HepG2 (cell line): Measurements from ENCODE around the gene ARHGAP12. TPM values are rescaled to one million over a fixed set of nuclear protein-coding genes. Genes with fewer than 3 reads are reported as not detected.
A peak's percentile ranks its signal among the peaks of the same experiment; 100 is the strongest.

Experiments
- CBX1 ChIP-seq: IDR thresholded peaks from one replicate; pipeline ENCODE4 v1.6.1; 2016; ENCODE audit warnings: antibody characterized with exemption, low read depth
- CHD4 ChIP-seq: fragments of 200-600 bp; sonication (generic); IDR thresholded peaks from 2 replicates; pipeline ENCODE4 v1.7.0; 2017; ENCODE audit warnings: mild to moderate bottlenecking, low read length, borderline replicate concordance
- HMG20A ChIP-seq: IDR thresholded peaks from 2 replicates; pipeline ENCODE4 v1.6.1; 2016; ENCODE audit warnings: borderline replicate concordance
- KMT2A ChIP-seq: sonication (generic); formaldehyde crosslinking; IDR thresholded peaks from 2 replicates; pipeline ENCODE4 v1.4.0; 2020; ENCODE audit warnings: missing genetic modification reagents
- MAZ ChIP-seq, 2 experiments: sonication (generic) in 1 of 2; formaldehyde crosslinking in 1 of 2; IDR thresholded peaks; 2 replicates each; pipeline versions ENCODE4 v1.5.0 to v1.6.1; 2012 to 2020; ENCODE audit warnings: low read depth in 2 of 2, mild to moderate bottlenecking in 2 of 2, borderline replicate concordance in 1 of 2, improper control_type of control experiment in 1 of 2, low read length in 1 of 2, missing genetic modification reagents in 1 of 2, moderate library complexity in 1 of 2
- NFYC ChIP-seq: IDR thresholded peaks from 2 replicates; pipeline ENCODE4 v1.6.1; 2016; ENCODE audit warnings: missing genetic modification reagents, missing compliant biosample characterization
- NRL ChIP-seq: sonication (generic); formaldehyde crosslinking; IDR thresholded peaks from 2 replicates; pipeline ENCODE4 v1.5.0; 2020; ENCODE audit warnings: missing genetic modification reagents, mild to moderate bottlenecking, moderate library complexity, borderline replicate concordance
- POLR2G ChIP-seq: fragments of 200-400 bp; formaldehyde crosslinking; IDR thresholded peaks from 2 replicates; pipeline ENCODE4 v1.6.1; 2018; ENCODE audit warnings: mild to moderate bottlenecking, low read depth, low read length, moderate library complexity
- SAP130 ChIP-seq: IDR thresholded peaks from 2 replicates; pipeline ENCODE4 v1.6.1; 2016; ENCODE audit warnings: low read depth
- SOX6 ChIP-seq, 2 experiments: fragments of 450-650 bp in 1 of 2; sonication (generic) in 1 of 2; formaldehyde crosslinking in 1 of 2; IDR thresholded peaks; 2 replicates each; pipeline versions ENCODE4 v1.4.0 to v1.6.1; 2017 to 2020; ENCODE audit warnings: antibody characterized with exemption in 1 of 2, mild to moderate bottlenecking in 1 of 2, missing genetic modification reagents in 1 of 2
- ZBTB7A ChIP-seq: sonication (generic); formaldehyde crosslinking; IDR thresholded peaks from 2 replicates; pipeline ENCODE4 v1.8.0; 2022; ENCODE audit warnings: mild to moderate bottlenecking, missing genetic modification reagents
- ZFY ChIP-seq: sonication (generic); formaldehyde crosslinking; IDR thresholded peaks from 2 replicates; pipeline ENCODE4 v1.4.0; 2020; ENCODE audit warnings: missing genetic modification reagents
- ZNF235 ChIP-seq: sonication (generic); formaldehyde crosslinking; IDR thresholded peaks from 2 replicates; pipeline ENCODE4 v1.8.1; 2023; ENCODE audit warnings: mild to moderate bottlenecking, missing genetic modification reagents, borderline replicate concordance
- ZNF329 ChIP-seq: sonication (generic); formaldehyde crosslinking; IDR thresholded peaks from 2 replicates; pipeline ENCODE4 v1.9.0; 2021; ENCODE audit warnings: low read depth, mild to moderate bottlenecking, missing genetic modification reagents
- ZNF577 ChIP-seq: sonication (generic); formaldehyde crosslinking; IDR thresholded peaks from 2 replicates; pipeline ENCODE4 v1.4.0; 2020; ENCODE audit warnings: mild to moderate bottlenecking, low read depth, missing genetic modification reagents, borderline replicate concordance
- ZNF788 ChIP-seq: sonication (generic); formaldehyde crosslinking; IDR thresholded peaks from 2 replicates; pipeline ENCODE4 v1.5.0; 2020; ENCODE audit warnings: mild to moderate bottlenecking, missing genetic modification reagents, borderline replicate concordance
- ZSCAN25 ChIP-seq: sonication (generic); formaldehyde crosslinking; IDR thresholded peaks from 2 replicates; pipeline ENCODE4 v1.8.0; 2022; ENCODE audit warnings: mild to moderate bottlenecking, missing genetic modification reagents
- polyA plus RNA-seq, 8 experiments: library from polyadenylated mRNA; depleted of rRNA in 3 of 8; stranded (reverse) in 7 of 8; unstranded in 1 of 8; fragments of >200 nt; fragmentation: Illumina TruSeq in 4 of 8; extraction: Trizol in 4 of 8; gene quantifications; 2 replicates each; pipeline versions ENCODE4 v1.2.1 to v1.2.3, GENCODE V29; 2011 to 2016; ENCODE audit warnings: low read depth in 4 of 8, missing spikeins in 1 of 8, mixed read lengths in 1 of 8; ENCODE audit not compliant: insufficient read depth in 1 of 8
- total RNA-seq, 5 experiments: library from RNA; depleted of rRNA; stranded (reverse); fragments of >200 nt; fragmentation: Illumina TruSeq; extraction: Trizol; gene quantifications; 2 replicates each; pipeline ENCODE4 v1.2.3, GENCODE V29; 2016; ENCODE audit warnings: low read depth in 1 of 5
- TF ChIP-seq, protein P1 (sequence below): sonication (generic); formaldehyde crosslinking; IDR thresholded peaks from 2 replicates; pipeline ENCODE4 v1.8.1; 2023; ENCODE audit warnings: missing genetic modification reagents, mild to moderate bottlenecking, borderline replicate concordance
- TF ChIP-seq, protein P2 (sequence below): sonication (generic); formaldehyde crosslinking; IDR thresholded peaks from 2 replicates; pipeline ENCODE4 v1.4.0; 2020; ENCODE audit warnings: missing genetic modification reagents, low read depth, mild to moderate bottlenecking, borderline replicate concordance
- TF ChIP-seq, protein P3 (sequence below): sonication (generic); formaldehyde crosslinking; IDR thresholded peaks from 2 replicates; pipeline ENCODE4 v1.5.1; 2020; ENCODE audit warnings: mild to moderate bottlenecking, missing genetic modification reagents, moderate library complexity
- TF ChIP-seq, protein P4 (sequence below): sonication (generic); formaldehyde crosslinking; IDR thresholded peaks from 2 replicates; pipeline ENCODE4 v1.4.0; 2020; ENCODE audit warnings: missing genetic modification reagents

Gene ARHGAP12
- total and polyA plus RNA-seq, 2 of the 13 experiments (the other 11 are each of a cell fraction or from before 2014, with no cell fraction given), result 25.0 to 54.6 TPM

DNA sequence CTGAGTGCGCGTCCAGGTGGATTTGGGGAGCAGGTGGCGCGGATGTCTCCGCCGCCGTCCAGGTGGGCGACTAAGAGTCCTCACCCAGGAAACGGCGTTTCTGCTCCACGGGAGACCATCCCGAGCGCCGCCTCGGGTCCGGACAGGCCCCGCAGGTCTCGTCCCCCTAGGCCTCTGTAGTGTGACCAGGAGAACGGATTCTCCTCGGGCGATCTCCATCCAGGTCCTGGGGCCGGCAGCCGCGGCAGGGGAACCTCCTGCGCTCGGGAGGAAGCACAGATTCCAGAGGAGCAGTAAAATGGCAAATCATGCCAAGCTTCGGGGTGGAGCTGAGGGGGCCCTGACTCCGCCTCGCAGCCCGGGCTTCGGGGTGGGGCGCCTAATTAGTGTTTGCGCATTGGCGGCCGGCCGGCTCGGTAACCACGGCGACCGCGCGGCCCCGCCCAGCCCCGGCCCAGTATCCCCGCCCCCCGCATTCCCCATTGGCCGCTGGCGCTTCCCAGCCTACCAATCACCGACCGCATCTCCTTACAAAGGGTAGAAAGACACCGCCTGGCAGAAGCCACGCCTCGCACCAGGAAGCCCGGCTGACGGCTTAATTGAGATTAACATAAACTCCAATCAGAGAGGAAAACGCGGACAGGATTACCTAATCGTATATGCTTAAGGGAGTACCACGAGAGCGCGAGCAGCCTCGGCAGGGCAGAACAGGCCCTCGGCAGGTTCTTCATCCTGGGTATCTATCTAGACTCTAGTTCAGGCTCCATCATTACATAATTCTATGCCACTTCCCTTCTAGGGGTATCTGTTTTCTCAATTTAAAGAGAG lies 168.6 kb downstream of the ARHGAP12 start (continued):
- TF ChIP-seq ZNF577 (CRISPR knock-in tag) (no peak), MAZ (IDR thresholded peaks at IDR 0.05; ENCODE audit: borderline replicate concordance, low read depth, low read length) (no peak), MAZ (CRISPR knock-in tag; IDR thresholded peaks at IDR 0.05; ENCODE audit: low read depth) (peak; percentile 47; the same call in 1 of the 2 replicates), ZBTB7A (CRISPR knock-in tag) (no peak), CHD4 (no peak), ZSCAN25 (CRISPR knock-in tag) (no peak), ZNF235 (CRISPR knock-in tag) (no peak), NRL (peak; percentile 71; the same call in 1 of the 2 replicates), SOX6 (IDR thresholded peaks at IDR 0.05) (no peak), SOX6 (CRISPR knock-in tag; IDR thresholded peaks at IDR 0.05) (peak; percentile 34; the same call in 1 of the 2 replicates), SAP130 (CRISPR knock-in tag) (peak; percentile 77), CBX1 (no peak), ZNF329 (CRISPR knock-in tag) (0 out of 2 replicates have a peak, but pooled peaks have one; percentile 28), KMT2A (CRISPR knock-in tag) (no peak), POLR2G (peak; percentile 69), ZFY (peak; percentile 66), NFYC (CRISPR knock-in tag) (peak; percentile 79), HMG20A (no peak), ZNF788 (CRISPR knock-in tag) (peak; percentile 36; the same call in 1 of the 2 replicates)
- TF ChIP-seq, protein P1, sequence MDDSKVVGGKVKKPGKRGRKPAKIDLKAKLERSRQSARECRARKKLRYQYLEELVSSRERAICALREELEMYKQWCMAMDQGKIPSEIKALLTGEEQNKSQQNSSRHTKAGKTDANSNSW, result no peak
- TF ChIP-seq, protein P2, sequence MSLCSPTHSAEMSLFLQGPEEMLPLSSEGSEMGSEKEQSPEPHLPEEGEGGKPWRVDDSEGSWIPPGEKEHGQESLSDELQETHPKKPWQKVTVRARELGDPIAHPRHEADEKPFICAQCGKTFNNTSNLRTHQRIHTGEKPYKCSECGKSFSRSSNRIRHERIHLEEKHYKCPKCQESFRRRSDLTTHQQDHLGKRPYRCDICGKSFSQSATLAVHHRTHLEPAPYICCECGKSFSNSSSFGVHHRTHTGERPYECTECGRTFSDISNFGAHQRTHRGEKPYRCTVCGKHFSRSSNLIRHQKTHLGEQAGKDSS (CRISPR knock-in tag), result no peak
- TF ChIP-seq, protein P3, sequence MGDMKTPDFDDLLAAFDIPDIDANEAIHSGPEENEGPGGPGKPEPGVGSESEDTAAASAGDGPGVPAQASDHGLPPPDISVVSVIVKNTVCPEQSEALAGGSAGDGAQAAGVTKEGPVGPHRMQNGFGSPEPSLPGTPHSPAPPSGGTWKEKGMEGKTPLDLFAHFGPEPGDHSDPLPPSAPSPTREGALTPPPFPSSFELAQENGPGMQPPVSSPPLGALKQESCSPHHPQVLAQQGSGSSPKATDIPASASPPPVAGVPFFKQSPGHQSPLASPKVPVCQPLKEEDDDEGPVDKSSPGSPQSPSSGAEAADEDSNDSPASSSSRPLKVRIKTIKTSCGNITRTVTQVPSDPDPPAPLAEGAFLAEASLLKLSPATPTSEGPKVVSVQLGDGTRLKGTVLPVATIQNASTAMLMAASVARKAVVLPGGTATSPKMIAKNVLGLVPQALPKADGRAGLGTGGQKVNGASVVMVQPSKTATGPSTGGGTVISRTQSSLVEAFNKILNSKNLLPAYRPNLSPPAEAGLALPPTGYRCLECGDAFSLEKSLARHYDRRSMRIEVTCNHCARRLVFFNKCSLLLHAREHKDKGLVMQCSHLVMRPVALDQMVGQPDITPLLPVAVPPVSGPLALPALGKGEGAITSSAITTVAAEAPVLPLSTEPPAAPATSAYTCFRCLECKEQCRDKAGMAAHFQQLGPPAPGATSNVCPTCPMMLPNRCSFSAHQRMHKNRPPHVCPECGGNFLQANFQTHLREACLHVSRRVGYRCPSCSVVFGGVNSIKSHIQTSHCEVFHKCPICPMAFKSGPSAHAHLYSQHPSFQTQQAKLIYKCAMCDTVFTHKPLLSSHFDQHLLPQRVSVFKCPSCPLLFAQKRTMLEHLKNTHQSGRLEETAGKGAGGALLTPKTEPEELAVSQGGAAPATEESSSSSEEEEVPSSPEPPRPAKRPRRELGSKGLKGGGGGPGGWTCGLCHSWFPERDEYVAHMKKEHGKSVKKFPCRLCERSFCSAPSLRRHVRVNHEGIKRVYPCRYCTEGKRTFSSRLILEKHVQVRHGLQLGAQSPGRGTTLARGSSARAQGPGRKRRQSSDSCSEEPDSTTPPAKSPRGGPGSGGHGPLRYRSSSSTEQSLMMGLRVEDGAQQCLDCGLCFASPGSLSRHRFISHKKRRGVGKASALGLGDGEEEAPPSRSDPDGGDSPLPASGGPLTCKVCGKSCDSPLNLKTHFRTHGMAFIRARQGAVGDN, result peak; percentile 68
- TF ChIP-seq, protein P4, sequence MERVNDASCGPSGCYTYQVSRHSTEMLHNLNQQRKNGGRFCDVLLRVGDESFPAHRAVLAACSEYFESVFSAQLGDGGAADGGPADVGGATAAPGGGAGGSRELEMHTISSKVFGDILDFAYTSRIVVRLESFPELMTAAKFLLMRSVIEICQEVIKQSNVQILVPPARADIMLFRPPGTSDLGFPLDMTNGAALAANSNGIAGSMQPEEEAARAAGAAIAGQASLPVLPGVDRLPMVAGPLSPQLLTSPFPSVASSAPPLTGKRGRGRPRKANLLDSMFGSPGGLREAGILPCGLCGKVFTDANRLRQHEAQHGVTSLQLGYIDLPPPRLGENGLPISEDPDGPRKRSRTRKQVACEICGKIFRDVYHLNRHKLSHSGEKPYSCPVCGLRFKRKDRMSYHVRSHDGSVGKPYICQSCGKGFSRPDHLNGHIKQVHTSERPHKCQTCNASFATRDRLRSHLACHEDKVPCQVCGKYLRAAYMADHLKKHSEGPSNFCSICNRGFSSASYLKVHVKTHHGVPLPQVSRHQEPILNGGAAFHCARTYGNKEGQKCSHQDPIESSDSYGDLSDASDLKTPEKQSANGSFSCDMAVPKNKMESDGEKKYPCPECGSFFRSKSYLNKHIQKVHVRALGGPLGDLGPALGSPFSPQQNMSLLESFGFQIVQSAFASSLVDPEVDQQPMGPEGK, result 0 out of 2 replicates have a peak, but pooled peaks have one; percentile 25
